ENCODE measurements around the gene TSC2.
"Not testable (repeated sequence)": the region's sequence is repeated elsewhere in the genome, so short reads cannot be mapped to it uniquely, and the experiment has no call there.

TSC2 gene

DNA sequence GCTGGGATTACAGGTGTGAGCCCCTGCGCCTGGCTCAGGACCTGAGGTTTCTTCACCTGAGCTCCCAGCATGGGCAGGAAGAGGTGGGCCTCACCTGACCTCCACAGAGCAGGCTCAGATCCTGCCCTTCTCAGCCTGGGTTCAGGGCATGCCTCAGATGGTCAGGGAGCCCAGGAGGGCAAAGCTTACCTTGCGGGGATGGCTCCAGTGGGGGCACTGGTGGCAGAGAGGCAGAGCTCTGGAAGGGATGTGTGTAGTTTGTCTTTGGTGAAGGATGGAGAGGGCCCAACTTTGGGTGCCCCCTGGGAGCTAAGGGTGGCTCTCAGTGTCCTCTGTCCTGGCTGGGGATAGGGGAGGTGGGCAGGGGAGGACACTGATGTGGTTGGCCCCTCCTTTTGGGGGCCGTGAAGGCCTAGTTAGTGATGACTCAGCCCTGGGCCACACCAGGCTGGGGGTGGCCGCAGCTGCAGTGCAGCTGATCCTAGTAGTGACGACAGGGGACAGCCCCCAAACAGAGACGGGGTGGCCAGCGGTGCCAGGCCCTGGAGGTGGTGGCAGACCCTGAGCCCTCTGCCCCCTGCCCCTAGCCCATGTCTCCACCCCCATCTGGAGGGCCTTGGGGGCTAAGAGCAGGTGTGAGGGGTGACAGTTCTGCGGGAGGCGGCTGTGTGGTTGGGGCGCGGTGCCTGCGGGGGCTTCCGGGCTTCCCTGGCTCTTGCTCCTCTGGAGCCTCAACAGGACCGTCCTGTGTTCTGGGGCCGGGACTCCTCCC lies 15.3 kb upstream of the TSC2 start:
- no peak for DNase-seq

DNA sequence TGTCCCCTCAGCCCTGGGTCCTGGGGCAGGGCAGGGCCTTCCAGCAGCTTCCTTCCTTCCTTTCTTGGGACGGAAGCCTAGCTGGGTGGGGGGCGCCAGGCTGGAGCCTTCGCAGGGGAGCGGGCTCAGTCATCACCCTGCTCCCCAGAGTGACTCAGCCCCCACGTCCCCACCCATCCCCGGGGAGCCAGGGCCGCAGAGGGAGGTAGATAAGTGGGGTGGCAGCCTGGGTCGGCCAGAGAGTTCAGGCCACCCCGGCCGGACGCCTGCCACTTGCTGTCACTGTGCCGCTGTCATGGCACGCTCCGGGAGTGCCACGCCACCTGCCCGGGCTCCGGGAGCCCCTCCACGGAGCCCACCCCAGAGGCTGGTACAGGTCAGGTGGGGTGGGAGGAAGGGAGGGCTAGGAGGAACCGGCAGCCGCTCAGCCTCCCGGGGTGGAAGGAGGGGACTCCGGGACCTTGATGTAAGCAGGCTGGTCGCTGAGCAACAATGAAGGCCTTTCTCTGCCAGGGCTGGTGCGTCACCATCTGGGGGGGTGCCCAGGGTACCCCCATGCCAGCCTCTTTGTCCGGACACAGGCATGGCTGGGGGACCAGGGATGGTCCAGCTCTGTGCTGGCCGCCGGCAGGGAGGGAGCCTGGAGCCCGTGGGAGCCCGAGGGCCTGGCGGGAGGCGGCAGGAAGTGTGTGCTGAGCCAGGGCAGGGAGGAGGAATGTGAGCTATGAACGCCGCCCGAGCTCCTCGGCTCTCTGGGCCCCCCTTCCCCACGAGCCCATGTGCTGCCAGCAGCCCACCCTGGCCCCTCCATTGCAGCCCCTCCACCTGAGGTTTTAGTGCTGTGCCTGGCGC lies 14.5 kb upstream of the TSC2 start:
- peak; percentile 37 for DNase-seq

DNA sequence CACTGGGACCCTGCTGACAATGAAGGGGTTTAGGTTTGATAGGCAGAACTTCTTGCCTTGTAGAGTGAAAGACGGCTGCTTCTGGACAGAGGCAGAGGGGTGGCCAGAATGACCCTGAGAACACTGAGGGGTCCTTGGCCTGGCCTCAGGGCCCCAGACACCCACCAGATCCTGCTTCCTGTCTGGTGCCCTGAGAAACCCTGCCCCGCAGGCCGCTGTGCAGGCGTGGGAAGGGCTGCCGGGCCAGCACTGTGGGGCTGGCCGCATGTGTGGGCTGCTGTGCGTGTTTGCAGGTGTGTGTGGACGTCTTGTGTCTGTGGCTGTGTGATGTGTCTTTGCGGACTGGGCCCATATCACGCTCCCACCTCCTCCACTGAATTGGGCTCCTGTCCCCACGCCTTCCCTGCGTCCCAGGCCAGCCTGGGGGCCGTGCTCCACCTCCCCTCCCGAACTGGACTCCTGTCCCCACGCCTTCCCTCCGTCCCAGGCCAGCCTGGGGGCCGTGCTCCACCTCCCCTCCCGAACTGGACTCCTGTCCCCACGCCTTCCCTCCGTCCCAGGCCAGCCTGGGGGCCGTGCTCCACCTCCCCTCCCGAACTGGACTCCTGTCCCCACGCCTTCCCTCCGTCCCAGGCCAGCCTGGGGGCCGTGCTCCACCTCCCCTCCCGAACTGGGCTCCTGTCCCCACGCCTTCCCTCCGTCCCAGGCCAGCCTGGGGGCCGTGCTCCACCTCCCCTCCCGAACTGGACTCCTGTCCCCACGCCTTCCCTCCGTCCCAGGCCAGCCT lies 13.7 kb upstream of the TSC2 start:
- DNase-seq, result not testable (repeated sequence)

DNA sequence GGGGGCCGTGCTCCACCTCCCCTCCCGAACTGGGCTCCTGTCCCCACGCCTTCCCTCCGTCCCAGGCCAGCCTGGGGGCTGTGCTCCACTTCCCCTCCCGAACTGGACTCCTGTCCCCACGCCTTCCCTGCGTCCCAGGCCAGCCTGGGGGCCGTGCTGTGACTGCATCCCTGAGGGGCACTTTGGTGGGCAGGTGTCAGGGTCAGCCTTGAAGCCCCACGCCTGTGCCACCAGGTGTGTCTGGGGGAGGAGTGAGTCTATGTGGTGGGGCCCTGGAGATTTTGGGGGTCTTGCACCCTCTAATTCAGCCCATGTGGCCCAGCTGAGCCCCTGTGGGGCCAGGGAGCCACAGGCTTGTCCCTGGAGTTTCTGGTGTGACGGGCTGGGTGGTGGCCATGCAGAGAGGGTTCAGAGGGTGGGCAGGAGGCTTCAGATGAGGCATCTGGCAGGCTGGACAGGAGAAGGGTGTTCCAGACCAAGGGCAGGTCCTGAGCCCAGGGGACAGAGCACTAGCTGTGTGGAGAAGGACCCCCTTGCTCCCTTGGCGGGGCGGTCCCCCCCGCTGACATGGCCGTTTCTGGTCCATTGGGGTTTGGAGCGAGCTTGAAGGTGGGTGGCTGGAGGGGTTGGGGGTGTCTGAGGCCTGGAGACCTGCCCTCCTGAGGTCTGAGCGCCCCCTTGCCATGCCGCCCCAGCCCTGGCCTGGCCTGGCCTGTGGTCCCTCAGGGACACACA lies 12.9 kb upstream of the TSC2 start:
- no peak for DNase-seq

DNA sequence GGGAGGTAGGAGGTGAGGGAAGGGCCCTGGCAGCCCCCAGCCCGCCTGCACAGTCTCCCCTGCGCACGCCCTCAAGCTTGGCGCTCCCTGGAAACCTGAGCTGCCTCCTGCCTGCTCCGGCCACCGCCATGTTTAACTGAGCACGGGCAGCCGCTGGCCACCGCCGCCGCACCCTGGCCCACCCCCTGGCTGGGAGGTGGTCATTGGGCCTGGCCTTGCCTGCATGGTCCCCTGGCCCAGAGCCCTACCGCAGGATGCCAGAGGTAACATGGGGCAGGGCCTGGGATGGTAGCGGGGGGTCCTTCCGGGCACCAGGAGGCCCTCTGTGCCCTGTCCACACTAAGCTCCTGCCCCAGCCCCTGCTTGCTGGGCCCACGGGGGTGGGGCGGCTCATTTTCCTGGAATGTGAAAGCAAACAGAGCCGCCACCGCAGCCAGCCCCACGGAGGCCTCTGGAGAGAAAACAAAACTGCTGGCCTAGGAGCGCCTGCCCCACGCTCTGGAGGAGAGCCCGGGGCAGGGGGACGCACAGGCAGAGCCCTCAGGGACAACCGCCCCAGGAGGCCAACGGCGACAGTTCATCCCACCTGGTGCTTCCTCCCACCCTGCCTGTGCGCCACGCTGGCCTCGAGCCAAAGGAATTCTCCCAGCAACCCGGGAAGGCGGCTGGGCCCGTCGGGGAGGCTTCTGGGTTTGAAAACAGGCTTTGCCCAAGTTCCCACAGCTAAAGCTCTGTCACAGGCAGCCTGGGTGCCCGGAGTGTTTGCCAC lies 12.2 kb upstream of the TSC2 start:
- DNase-seq, result peak; percentile 68

DNA sequence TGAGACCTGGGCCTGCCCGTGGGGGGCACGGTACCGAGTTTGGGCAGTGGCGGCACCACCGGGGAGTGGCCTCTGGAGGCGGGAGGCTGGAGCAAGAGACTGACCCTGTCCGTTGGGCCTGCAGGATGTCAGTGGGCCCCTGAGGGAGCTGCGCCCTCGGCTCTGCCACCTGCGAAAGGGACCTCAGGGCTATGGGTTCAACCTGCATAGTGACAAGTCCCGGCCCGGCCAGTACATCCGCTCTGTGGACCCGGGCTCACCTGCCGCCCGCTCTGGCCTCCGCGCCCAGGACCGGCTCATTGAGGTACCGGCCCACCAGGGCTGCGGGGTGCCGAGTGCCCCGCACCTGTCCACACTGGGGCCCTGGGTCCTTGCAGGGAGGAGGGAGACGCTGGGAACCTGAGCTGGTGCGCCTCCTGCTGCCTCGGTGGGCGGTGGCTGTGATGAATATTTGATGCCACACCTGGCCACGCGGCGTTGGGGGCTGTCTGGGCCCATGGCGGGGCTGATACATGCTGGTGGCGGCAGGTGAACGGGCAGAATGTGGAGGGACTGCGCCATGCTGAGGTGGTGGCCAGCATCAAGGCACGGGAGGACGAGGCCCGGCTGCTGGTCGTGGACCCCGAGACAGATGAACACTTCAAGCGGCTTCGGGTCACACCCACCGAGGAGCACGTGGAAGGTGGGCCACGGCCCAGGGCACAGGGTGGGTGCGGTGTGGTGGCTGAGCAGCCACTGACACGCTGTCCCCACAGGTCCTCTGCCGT lies 11.4 kb upstream of the TSC2 start:
- DNase-seq, result no peak

DNA sequence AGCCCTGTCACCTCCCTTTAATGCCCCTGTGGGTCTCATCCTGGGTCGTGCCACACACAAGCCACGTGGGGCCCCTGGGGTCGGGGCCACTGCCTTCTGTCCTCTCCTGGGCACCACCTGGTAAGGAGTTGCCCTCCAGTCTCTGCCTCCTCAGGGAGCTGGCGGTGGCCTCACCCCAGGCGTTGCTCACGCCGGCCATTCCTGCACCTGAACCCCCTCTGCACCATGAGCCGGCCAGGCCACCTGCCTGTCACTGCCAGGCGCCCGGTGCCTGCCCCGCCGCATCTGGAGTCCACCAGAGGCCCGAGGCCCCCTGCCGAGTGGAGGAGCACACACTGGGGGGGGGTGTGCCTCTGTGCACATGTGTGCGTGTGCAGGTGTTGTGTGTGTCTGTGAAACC lies 10.7 kb upstream of the TSC2 start:
- DNase-seq, result no peak

DNA sequence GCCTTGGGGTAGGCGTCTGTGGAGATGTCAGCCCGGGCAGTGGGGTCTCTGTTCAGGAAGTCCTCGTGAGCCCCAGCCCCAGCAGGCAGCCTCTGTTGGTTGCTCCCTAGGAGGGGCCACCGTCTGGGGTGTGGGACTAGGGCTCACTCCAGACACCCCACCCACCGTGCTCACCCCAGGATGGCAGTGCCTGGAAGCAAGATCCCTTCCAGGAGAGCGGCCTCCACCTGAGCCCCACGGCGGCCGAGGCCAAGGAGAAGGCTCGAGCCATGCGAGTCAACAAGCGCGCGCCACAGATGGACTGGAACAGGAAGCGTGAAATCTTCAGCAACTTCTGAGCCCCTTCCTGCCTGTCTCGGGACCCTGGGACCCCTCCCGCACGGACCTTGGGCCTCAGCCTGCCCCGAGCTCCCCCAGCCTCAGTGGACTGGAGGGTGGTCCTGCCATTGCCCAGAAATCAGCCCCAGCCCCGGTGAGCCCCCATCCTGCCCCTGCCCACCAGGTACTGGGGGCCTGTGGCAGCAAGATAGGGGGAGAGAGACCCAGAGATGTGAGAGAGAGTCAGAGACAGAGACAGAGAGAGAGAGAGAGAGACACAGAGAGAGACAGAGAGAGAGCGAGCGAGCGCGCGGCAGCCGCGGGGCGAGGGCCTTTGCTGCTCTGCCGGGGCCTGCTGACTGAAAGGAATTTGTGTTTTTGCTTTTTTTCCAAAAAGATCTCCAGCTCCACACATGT lies 10.0 kb upstream of the TSC2 start:
- DNase-seq, result no peak

DNA sequence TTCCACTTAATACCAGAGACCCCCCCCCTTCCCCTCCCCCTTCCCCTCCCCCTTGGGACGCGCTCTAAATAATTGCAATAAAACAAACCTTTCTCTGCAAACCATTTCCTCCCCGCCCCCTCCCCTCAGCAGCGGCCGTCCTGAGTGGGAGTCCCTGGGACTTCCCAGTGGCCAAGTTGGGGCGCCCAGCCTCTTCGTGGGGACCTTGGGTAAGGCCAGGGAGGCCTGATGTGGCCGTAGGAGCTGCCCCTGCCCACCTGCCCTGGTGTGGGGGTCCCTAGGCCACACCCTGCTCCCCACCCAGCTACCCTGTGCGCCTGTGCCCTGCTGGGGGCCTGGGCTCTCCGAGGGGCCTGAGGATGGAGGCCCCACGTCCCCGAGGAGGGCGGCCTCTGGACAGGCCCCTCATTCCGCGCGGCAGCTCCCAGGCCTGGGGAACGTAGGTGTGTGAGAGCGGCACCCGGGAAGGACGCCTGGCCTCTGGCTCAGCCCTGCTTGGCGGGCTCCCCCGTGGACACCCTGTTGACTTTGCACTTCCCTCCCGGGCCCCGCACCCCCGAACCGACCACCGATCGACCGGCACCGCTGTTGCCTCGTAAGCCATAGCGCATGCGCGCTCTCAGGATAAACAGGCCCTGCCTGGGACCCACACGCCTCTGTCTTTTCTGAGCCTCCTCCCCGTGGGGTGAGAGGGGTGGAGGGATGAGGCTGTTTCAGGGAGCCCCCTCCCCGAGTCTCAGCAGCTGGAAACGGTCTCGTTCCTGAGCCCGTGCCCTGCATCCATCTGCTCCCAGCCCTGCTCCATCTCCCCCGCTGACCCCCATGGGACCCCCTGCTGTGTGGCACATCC lies 9.2 kb upstream of the TSC2 start:
- peak; percentile 53 for DNase-seq

DNA sequence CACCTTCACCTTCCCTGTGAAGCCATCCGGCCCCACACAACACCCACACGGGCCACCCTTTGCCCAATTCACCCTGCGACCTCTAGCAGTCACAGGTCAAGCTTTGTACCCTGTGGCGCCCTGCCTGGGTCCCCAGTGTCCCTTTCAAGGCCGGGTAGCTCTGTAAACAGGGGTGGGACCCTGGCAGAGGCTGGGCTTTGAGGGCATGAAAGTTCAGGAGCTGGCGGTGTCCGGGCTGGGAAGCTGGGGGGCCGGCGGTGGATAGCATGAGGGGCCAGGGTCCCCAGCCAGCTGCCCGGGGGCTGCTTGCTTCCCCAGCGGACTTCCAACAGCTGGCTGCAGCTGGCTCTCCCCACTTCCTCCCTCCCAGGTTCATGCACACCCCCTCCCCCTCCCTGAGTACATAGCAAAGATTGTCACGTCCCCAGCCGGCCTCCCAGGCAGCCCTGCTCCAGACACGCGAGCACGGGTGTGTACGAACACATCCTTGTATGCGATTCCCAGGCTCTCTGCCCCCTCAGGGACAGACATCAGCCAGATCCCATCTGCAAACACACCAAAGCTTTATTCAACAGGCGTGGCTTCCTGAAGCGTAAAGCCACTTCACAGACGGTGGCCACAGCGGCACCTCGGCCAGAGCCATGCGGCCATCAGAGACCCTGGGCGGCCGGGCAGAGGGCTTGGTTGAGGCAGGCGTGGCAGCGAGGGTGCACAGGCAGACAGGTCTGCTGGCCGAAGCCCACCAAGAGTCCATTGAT lies 8.3 kb upstream of the TSC2 start:
- DNase-seq, result peak; percentile 98

DNA sequence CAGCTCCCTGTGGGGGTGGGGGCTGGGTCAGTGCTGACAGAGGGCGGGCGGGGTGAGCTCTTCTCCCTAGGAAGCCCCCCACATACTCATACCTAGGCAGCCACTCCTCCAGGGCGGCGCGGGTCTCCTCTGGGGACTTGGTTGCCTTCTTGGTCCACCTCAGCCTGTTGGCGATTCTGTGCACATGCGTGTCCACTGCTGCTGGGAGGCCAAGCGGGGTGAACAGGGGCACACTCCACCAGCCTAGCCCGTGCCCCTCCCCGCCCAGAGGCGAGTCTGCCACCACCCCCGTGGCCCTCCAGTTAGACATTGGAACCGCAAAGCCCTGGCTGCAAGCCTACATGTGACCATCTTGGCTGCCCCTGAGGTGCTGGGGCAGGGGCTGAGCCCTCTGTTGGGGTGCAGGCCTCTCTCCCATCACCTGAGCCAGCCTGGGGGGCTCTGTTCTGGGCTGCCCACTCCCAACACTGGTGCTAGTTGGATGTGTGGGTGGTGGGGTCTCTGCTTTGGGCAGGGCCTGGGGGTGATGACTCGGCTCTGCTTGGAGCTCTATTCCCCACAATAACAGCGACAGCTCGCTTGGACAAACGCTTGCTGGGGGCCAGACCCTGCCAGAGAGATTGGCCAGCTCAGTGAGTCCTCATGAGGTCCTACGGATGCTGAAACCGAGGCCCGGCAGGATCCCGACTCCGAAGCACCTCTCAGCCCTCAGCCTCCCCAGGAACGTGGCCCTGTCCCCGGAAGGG lies 7.6 kb upstream of the TSC2 start:
- DNase-seq, result peak; percentile 50

DNA sequence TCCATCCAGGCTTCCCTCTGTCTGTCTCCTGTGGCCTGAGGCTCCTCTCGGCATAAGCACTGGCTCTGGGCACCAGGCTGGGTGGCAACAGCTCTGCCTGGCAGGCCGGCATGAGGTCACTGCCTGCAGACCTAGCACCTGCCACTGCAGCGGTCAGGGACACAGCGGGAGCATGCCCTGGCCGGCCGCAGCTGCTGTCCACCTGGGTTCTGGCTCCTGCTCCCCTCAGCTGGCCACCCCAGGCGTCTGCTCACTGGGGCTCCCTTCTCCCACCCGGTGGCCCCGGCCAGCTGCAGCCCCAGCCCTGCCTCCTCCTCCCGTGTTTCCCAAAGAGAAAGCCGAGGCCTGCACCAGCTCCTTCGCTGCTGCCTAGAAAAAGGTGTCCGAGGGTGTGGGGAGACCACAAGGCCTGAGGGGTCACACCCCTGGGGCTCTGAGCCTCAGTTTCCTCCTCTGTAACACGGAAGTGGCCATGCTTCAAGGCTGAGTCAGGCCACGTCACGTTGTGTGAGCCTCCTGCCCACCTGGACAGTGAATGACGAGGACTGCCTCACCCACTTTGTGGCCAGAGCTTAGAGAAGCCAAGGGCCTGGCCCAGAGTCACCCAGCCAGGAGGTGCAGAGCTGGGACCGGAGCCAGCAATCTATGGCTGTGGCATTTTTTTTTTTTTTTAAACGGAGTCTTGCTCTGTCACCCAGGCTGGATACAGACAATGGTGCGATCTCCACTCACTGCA lies 6.8 kb upstream of the TSC2 start:
- DNase-seq, result peak; percentile 89

DNA sequence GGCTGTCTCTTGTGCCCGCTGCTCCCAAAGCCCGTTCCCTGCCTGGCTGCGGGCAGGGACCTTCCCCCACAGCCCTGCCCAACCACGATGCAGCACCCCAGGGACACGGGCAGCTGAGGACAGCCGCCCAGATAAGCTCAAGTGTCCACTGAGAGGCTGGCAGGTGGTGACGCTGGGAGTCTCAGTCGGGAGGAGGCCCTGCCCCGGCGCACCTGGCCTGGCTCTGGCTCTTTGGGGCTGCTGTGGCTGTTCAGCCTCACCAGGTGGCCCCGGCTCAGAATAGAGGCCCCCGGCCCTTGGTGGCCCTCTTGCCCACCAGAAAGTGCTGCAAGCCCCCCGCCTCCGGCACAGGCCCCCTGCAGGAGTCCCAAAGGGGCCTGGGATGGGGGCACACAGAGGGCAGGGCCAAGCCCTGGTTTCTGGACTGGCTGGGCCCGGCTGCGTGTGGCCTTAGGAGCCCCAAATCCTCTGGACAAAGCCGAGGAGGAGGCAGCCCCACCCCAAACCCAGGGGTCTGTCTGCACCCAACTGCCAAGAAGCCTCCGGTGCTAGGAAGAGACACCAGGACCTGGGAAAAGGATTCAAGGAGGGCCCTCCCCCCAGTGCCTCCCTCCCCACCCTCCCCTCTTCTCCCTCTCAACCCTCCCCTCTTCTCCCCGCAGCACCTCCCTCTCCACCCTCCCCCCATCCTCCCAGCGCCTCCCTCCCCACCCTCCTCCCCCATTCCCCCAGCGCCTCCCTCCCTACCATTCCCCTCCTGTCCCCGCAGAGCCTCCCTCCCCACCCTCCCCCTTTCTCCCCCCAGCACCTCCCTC lies 5.4 kb upstream of the TSC2 start:
- peak; percentile 97 for DNase-seq

DNA sequence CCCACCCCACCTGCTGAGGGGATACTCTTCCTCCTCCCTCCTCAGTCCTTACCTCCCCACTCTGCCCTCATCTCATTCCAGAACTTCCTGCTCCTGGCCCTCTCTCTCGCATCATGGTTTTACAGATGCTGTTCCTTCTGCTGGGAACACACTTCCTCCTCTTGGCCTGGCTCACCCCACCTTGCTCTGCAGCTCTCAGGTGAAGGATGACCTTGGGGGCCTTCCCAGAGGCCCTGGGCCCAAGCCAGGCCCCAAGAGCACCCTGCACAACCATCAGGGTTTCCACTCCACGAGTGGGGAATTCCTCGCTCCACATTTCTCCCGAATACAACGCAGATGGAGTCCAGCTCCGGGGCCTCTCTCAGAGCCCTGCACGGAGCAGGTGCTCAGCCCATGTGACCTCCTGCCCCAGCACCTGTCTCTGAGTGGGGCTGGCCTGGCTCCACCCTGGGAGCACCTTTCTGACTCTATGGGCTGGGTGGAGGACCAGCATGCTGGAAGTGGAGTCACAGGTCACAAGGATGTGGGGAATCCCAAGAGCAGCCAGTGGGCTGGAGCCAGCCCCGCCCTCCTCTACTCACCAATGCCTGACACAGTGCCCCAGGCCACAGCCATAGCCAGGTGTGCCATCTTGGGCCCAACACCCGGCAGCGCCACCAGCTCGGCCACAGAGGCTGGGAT lies 4.7 kb upstream of the TSC2 start:
- DNase-seq, result peak; percentile 97

DNA sequence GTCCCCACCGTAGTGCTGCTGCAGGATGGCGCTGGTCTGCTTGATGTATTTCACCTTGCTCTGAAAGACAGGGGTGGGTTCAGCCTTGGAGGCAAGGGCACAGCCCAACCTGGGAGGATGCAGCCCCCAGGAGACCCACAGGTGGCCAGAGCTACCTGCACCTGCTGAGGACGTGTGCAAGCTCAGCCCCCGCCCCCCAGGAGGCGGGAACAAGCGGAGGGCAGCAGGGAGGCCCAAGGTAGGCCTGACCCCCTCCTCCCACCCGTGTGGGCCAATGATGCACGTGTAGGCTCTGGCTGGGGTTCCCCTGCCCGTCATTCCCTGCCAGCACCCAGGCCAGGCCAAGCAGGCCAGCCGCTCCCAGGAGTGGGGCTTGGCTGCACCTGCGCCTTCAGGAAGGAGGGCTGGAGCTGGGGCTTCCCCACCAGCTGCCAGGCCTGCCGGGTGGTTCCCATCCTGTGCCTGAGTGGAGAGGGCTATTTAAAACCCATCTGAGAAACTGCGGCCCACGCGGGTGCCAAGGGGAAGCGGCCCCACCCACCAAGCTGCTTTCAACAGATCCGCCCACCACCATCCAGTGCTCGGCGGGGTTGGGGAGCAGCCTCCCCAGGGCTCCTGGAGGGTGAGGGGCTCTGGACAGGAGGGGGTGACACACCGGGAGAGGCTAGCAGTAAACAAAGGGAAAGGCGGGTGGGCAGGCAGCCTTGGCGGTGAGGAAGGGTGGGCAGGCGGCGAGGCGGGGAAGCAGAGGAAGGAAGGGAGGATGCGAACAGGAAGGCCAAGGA lies 3.9 kb upstream of the TSC2 start:
- peak; percentile 96 for DNase-seq
